Kidney capillary endothelial cell (primary cell): ENCODE measurements around the gene SNX6.
"Not testable (repeated sequence)": the region's sequence is repeated elsewhere in the genome, so short reads cannot be mapped to it uniquely, and the experiment has no call there.

Experiments used
- DNase-seq: peaks from one replicate; pipeline ENCODE4 v3.0.0-alpha.2; 2018; ENCODE audit warnings: low spot score

Gene SNX6

GRCh38 chr14:34562776-34563150, 67.2 kb downstream of the SNX6 start:
- DNase-seq, result no peak

GRCh38 chr14:34562037-34562775, 67.7 kb downstream of the SNX6 start:
- not testable (repeated sequence) for DNase-seq

- DNase-seq, result not testable (repeated sequence)
These were observed 73.5 kb downstream of the SNX6 start for GRCh38 chr14:34556498-34556829.

GRCh38 chr14:34555583-34556497, 74.1 kb downstream of the SNX6 start:
- DNase-seq, result not testable (repeated sequence)

GRCh38 chr14:34554540-34555250, 75.3 kb downstream of the SNX6 start:
- DNase-seq, result no peak

GRCh38 chr14:34549276-34549966, 80.5 kb downstream of the SNX6 start:
- DNase-seq, result not testable (repeated sequence)

- no peak for DNase-seq
These were observed 81.4 kb downstream of the SNX6 start for GRCh38 chr14:34548472-34548981.

- not testable (repeated sequence) for DNase-seq
These were observed 82.8 kb downstream of the SNX6 start for GRCh38 chr14:34547136-34547520.

GRCh38 chr14:34546272-34547135, 83.4 kb downstream of the SNX6 start:
- not testable (repeated sequence) for DNase-seq

- not testable (repeated sequence) for DNase-seq
These were observed 89.5 kb downstream of the SNX6 start for GRCh38 chr14:34540181-34541059.

GRCh38 chr14:34539407-34540180, 90.4 kb downstream of the SNX6 start, which contains the start of gene EAPP:
Gene EAPP, minus strand, starts transcription at chr14:34539701. Its CDS starts 73 bp downstream, at chr14:34539628.
- DNase-seq, result peak; percentile 96

- DNase-seq, result no peak
These were observed 91.0 kb downstream of the SNX6 start for GRCh38 chr14:34538871-34539406.

GRCh38 chr14:34538096-34538495, 91.9 kb downstream of the SNX6 start:
- not testable (repeated sequence) for DNase-seq

- DNase-seq, result no peak
These were observed 92.3 kb downstream of the SNX6 start for GRCh38 chr14:34537677-34538009.

- DNase-seq, result no peak
These were observed 92.8 kb downstream of the SNX6 start for GRCh38 chr14:34536951-34537676.

GRCh38 chr14:34527591-34527990, 102.4 kb downstream of the SNX6 start:
- DNase-seq, result no peak

GRCh38 chr14:34524216-34524615, 105.7 kb downstream of the SNX6 start:
- not testable (repeated sequence) for DNase-seq

- DNase-seq, result no peak
These were observed 107.5 kb downstream of the SNX6 start for GRCh38 chr14:34522496-34522895.
